K562 (cell line): ENCODE measurements around the gene CLCNKA.

ENCODE experiments used
- EP300 ChIP-seq: IDR thresholded peaks from 2 replicates; pipeline ENCODE4 v1.6.1; 2012; ENCODE audit warnings: low read length, improper control_type of control experiment
- ETV1 ChIP-seq: fragments of 450-650 bp; conservative IDR thresholded peaks from 2 replicates; pipeline ENCODE4 v1.6.1; 2016; ENCODE audit warnings: missing genetic modification characterization, control low read depth, low read depth, missing compliant biosample characterization
- EZH2 ChIP-seq: IDR thresholded peaks from 2 replicates; pipeline ENCODE4 v1.6.1; 2012; ENCODE audit warnings: low read depth, mild to moderate bottlenecking, inconsistent platforms, low read length, borderline replicate concordance
- FUS ChIP-seq: fragments of 200-400 bp; formaldehyde crosslinking; optimal IDR thresholded peaks from 2 replicates; pipeline ENCODE3; 2017; ENCODE audit warnings: low read depth, low read length
- ZNF785 ChIP-seq: fragments of 250-450 bp; sonication (Bioruptor Pico); IDR thresholded peaks from 2 replicates; pipeline ENCODE4 v1.4.0; 2020; ENCODE audit warnings: mild to moderate bottlenecking
- TF ChIP-seq, protein P1 (sequence below): fragments of 450-650 bp; conservative IDR thresholded peaks from 2 replicates; pipeline ENCODE4 v1.6.1; 2016; ENCODE audit warnings: missing genetic modification characterization, low read depth, mild to moderate bottlenecking, control low read depth, missing compliant biosample characterization
- TF ChIP-seq, protein P2 (sequence below), 3 experiments: IDR thresholded peaks in 2 of 3; conservative IDR thresholded peaks in 1 of 3; 2 replicates each; pipeline ENCODE4 v1.5.1; 2011 to 2012; ENCODE audit warnings: low read length in 3 of 3, mild to moderate bottlenecking in 3 of 3, control low read depth in 2 of 3, improper control_type of control experiment in 1 of 3, inconsistent platforms in 1 of 3, low read depth in 1 of 3, mixed read lengths in 1 of 3, moderate library complexity in 1 of 3; ENCODE audit not compliant: insufficient read depth in 2 of 3
- TF ChIP-seq, protein P3 (sequence below), 2 experiments: fragments of 450-650 bp in 1 of 2; sonication (generic) in 1 of 2; formaldehyde crosslinking; conservative IDR thresholded peaks; 2 replicates each; pipeline versions ENCODE4 v1.4.0 to v1.8.1; 2020 to 2022; ENCODE audit warnings: mild to moderate bottlenecking in 1 of 2, missing genetic modification reagents in 1 of 2

DNA sequence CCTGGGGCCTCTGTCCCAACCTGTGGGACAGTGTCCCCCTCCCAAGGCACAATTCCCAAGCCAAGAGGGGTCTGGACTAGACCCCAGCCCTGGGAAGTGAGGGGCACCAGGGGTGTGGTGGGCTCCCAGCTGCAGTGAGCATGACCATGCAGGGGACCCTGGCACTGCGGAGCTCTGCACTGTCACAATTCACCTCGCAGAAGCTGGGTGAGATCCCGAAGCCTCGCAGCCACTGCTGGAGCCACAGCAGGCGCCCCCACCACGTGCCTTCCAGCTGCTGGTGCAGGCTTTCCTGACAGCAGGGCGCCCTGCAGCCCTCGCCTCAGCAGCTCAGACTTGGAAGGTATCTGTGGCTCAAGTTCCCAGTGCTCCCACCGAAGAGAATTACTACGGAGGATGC is 27.8 kb upstream of the CLCNKA start:
- TF ChIP-seq, protein P1, sequence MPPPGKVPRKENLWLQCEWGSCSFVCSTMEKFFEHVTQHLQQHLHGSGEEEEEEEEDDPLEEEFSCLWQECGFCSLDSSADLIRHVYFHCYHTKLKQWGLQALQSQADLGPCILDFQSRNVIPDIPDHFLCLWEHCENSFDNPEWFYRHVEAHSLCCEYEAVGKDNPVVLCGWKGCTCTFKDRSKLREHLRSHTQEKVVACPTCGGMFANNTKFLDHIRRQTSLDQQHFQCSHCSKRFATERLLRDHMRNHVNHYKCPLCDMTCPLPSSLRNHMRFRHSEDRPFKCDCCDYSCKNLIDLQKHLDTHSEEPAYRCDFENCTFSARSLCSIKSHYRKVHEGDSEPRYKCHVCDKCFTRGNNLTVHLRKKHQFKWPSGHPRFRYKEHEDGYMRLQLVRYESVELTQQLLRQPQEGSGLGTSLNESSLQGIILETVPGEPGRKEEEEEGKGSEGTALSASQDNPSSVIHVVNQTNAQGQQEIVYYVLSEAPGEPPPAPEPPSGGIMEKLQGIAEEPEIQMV (tag): no peak
- TF ChIP-seq ZNF785 (CRISPR knock-in tag): no peak
- TF ChIP-seq, protein P2, sequence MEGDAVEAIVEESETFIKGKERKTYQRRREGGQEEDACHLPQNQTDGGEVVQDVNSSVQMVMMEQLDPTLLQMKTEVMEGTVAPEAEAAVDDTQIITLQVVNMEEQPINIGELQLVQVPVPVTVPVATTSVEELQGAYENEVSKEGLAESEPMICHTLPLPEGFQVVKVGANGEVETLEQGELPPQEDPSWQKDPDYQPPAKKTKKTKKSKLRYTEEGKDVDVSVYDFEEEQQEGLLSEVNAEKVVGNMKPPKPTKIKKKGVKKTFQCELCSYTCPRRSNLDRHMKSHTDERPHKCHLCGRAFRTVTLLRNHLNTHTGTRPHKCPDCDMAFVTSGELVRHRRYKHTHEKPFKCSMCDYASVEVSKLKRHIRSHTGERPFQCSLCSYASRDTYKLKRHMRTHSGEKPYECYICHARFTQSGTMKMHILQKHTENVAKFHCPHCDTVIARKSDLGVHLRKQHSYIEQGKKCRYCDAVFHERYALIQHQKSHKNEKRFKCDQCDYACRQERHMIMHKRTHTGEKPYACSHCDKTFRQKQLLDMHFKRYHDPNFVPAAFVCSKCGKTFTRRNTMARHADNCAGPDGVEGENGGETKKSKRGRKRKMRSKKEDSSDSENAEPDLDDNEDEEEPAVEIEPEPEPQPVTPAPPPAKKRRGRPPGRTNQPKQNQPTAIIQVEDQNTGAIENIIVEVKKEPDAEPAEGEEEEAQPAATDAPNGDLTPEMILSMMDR (IDR thresholded peaks at IDR 0.05 in 2 of 3, conservative IDR thresholded peaks at IDR 0.05 in 1 of 3; ENCODE audit: insufficient read depth in 2 of 3, low read depth in 1 of 3, low read length in 3 of 3): no peak
- TF ChIP-seq EZH2: no peak
- TF ChIP-seq, protein P3, sequence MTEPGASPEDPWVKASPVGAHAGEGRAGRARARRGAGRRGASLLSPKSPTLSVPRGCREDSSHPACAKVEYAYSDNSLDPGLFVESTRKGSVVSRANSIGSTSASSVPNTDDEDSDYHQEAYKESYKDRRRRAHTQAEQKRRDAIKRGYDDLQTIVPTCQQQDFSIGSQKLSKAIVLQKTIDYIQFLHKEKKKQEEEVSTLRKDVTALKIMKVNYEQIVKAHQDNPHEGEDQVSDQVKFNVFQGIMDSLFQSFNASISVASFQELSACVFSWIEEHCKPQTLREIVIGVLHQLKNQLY (CRISPR knock-in tag; conservative IDR thresholded peaks at IDR 0.05): no peak
- TF ChIP-seq FUS: no peak
- no peak for TF ChIP-seq ETV1 (tag)
- TF ChIP-seq EP300: no peak
